SU-DHL-6 (cell line): ENCODE measurements around the gene TMPRSS5.

ENCODE experiments used
- EZH2phosphoT487 ChIP-seq: fragments of 200-600 bp; sonication (generic), shearing (Covaris generic); conservative IDR thresholded peaks from 2 replicates; pipeline ENCODE4 v1.6.1; 2018; ENCODE audit warnings: mild to moderate bottlenecking, antibody characterized with exemption, low read length, moderate library complexity, mixed read lengths
- TF ChIP-seq, protein P1 (sequence below): fragments of 200-600 bp; sonication (generic); IDR thresholded peaks from one replicate; pipeline ENCODE4 v1.5.1; 2017; ENCODE audit warnings: antibody characterized with exemption, mild to moderate bottlenecking, low read length, moderate library complexity; ENCODE audit not compliant: insufficient read depth, poor library complexity, severe bottlenecking

DNA sequence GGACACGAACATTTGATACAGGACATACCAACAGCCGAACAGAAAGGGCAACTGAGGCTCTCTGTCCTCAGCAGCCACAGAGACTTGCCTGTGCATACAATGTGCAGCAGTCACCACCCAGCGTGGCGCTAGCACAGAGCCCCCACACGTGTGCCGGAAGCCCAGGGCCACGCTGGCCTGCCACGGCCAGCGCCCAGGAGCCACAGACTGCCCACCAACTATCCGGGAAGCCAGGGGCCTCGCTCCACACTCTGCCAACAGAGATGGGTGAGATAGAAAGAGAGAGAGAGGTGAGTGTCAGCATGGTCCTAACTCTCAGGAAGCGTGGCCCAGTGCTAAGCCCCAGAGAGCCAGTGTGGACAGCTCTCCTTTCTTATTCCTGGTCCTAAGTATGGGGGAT lies 11.7 kb downstream of the TMPRSS5 start:
- TF ChIP-seq, protein P1, sequence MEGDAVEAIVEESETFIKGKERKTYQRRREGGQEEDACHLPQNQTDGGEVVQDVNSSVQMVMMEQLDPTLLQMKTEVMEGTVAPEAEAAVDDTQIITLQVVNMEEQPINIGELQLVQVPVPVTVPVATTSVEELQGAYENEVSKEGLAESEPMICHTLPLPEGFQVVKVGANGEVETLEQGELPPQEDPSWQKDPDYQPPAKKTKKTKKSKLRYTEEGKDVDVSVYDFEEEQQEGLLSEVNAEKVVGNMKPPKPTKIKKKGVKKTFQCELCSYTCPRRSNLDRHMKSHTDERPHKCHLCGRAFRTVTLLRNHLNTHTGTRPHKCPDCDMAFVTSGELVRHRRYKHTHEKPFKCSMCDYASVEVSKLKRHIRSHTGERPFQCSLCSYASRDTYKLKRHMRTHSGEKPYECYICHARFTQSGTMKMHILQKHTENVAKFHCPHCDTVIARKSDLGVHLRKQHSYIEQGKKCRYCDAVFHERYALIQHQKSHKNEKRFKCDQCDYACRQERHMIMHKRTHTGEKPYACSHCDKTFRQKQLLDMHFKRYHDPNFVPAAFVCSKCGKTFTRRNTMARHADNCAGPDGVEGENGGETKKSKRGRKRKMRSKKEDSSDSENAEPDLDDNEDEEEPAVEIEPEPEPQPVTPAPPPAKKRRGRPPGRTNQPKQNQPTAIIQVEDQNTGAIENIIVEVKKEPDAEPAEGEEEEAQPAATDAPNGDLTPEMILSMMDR, result no peak
- TF ChIP-seq EZH2phosphoT487, result no peak
